HepG2 (cell line): ENCODE measurements around the gene GABRR3. TPM values are rescaled to one million over a fixed set of nuclear protein-coding genes. Genes with fewer than 3 reads are reported as not detected.

ENCODE experiments used
- ATAC-seq: fragments of 200-7000 bp; cut with Tn5 transposase; 3 replicates; pipeline ENCODE4 v1.9.1; 2020; ENCODE audit warnings: mild to moderate bottlenecking, moderate library complexity
- Bru-seq: library from RNA; stranded (reverse); fragments of 400-500 nt; gene quantifications from one replicate; lab custom pipeline; 2021; lab: Mats Ljungman, UMichigan
- BruChase-seq, 2 experiments: library from RNA; stranded (reverse); fragments of 400-500 nt; gene quantifications; one replicate each; lab custom pipeline; 2021; lab: Mats Ljungman, UMichigan
- BruUV-seq: library from RNA; stranded (reverse); fragments of 400-500 nt; replicated peaks from 2 replicates; lab custom pipeline; 2021; lab: Mats Ljungman, UMichigan
- CTCF ChIA-PET: fragments of 300-600 bp; formaldehyde crosslinking; extraction: SDS; loops from one replicate; lab custom pipeline; 2021; ENCODE audit warnings: low total read pairs, inconsistent platforms, low intra/inter-chr PET ratio; lab: Yijun Ruan, JAX
- POLR2A ChIA-PET: fragments of 350-600 bp; sonication (Branson Sonifier 250); formaldehyde crosslinking; loops from one replicate; lab custom pipeline; 2020; ENCODE audit warnings: antibody characterized with exemption, inconsistent platforms; lab: Yijun Ruan, JAX
- DNase-seq: peaks from one replicate; pipeline ENCODE4 v3.0.0-alpha.2; 2015; ENCODE audit warnings: low spot score
- FAIRE-seq: peaks from 3 replicates; lab custom pipeline; 2011; peaks lifted over from hg19 to GRCh38; lab: Jason Lieb, UNC
- H2AFZ ChIP-seq: one replicate; pipeline ENCODE4 v1.6.1; 2011; ENCODE audit warnings: low read length, inconsistent platforms
- H3K27ac ChIP-seq: fragments of 300-600 bp; 3 replicates; pipeline ENCODE4 v1.8.0; 2011; ENCODE audit warnings: mixed run types, mild to moderate bottlenecking, mixed read lengths, low read length, inconsistent platforms; ENCODE audit not compliant: insufficient read depth; ENCODE audit errors: extremely low read length
- H3K27me3 ChIP-seq, 2 experiments: fragments of 200-600 bp in 1 of 2; 2 replicates in 1 of 2; 3 replicates in 1 of 2; pipeline versions ENCODE4 v1.6.0 to v1.8.0; 2011; ENCODE audit warnings: low read length in 2 of 2, mild to moderate bottlenecking in 2 of 2, moderate library complexity in 2 of 2, inconsistent platforms in 1 of 2; ENCODE audit not compliant: insufficient read depth in 2 of 2, control insufficient read depth in 1 of 2
- H3K36me3 ChIP-seq, 2 experiments: fragments of 200-600 bp in 1 of 2; replicated peaks in 1 of 2; 2 replicates in 1 of 2; 3 replicates in 1 of 2; pipeline versions ENCODE4 v1.5.1 to v1.8.0; 2011; ENCODE audit warnings: low read length in 2 of 2, inconsistent platforms in 1 of 2; ENCODE audit not compliant: insufficient read depth in 2 of 2, control insufficient read depth in 1 of 2
- H3K4me1 ChIP-seq: 2 replicates; pipeline ENCODE4 v1.5.1; 2012; ENCODE audit warnings: low read length, inconsistent platforms; ENCODE audit not compliant: insufficient read depth
- H3K4me2 ChIP-seq: 2 replicates; pipeline ENCODE4 v1.6.0; 2011; ENCODE audit warnings: low read depth, low read length, inconsistent platforms
- H3K4me3 ChIP-seq, 3 experiments: fragments of 200-600 bp in 1 of 3; sonication (generic), shearing (Covaris generic) in 1 of 3; replicated peaks in 1 of 3; 2 replicates each; pipeline ENCODE4 v1.5.1; 2011 to 2016; ENCODE audit warnings: low read length in 3 of 3, inconsistent platforms in 2 of 3, low read depth in 2 of 3, mild to moderate bottlenecking in 2 of 3, control low read depth in 1 of 3, mixed read lengths in 1 of 3; ENCODE audit not compliant: insufficient read depth in 1 of 3
- H3K79me2 ChIP-seq: one replicate; pipeline ENCODE4 v1.6.1; 2011; ENCODE audit warnings: low read length, inconsistent platforms; ENCODE audit not compliant: insufficient read depth
- H3K9ac ChIP-seq: 2 replicates; pipeline ENCODE4 v1.6.0; 2011; ENCODE audit warnings: mild to moderate bottlenecking, low read depth, low read length, inconsistent platforms; ENCODE audit not compliant: insufficient read depth
- H3K9me3 ChIP-seq: 2 replicates; pipeline ENCODE4 v1.5.1; 2012; ENCODE audit warnings: mild to moderate bottlenecking, low read length
- H4K20me1 ChIP-seq: 2 replicates; pipeline ENCODE4 v1.6.0; 2011; ENCODE audit warnings: inconsistent platforms, mild to moderate bottlenecking, low read length, moderate library complexity; ENCODE audit not compliant: insufficient read depth
- MAFF ChIP-seq: IDR thresholded peaks from 2 replicates; pipeline ENCODE4 v1.6.1; 2011; ENCODE audit warnings: low read depth, low read length, improper control_type of control experiment
- MAFK ChIP-seq, 2 experiments: IDR thresholded peaks in 1 of 2; conservative IDR thresholded peaks in 1 of 2; 2 replicates each; pipeline ENCODE4 v1.6.1; 2011; ENCODE audit warnings: improper control_type of control experiment in 2 of 2, low read length in 2 of 2
- NFE2L2 ChIP-seq: fragments of 150-350 bp; IDR thresholded peaks from 2 replicates; pipeline ENCODE4 v1.6.1; 2014; ENCODE audit warnings: low read length
- ZBTB4 ChIP-seq: sonication (generic); formaldehyde crosslinking; IDR thresholded peaks from 2 replicates; pipeline ENCODE4 v1.4.0; 2020; ENCODE audit warnings: missing genetic modification reagents, mild to moderate bottlenecking, borderline replicate concordance
- WGBS: methylation state at CpG from one replicate; pipeline ENCODE4 v1.1.6; 2017; ENCODE audit warnings: low lambda C conversion rate; 5-methylcytosine and 5-hydroxymethylcytosine counted together
- in situ Hi-C: cut with HindIII; loops from 2 replicates; pipeline ENCODE4 v1.10.0; 2017; ENCODE audit warnings: low pct_unique_long_range_greater_than_20kb; ENCODE audit not compliant: extremely low pct_ligation_motif_present
- intact Hi-C: fragments of 100-400 bp; cut with micrococcal nuclease; formaldehyde crosslinking; loops from one replicate; pipeline ENCODE4 v1.10.0; 2022; ENCODE audit not compliant: unreplicated experiment
- long read RNA-seq, 2 experiments: library from RNA in 1 of 2; library from polyadenylated mRNA in 1 of 2; stranded (forward) in 1 of 2; unstranded in 1 of 2; transcript quantifications; one replicate each; pipeline ENCODE4 v2.0.0, GENCODE V29; 2019 to 2022
- polyA minus RNA-seq, 3 experiments: library from RNA; depleted of rRNA, polyadenylated mRNA; stranded (reverse); fragments of >200 nt; gene quantifications; 2 replicates each; pipeline ENCODE4 v1.2.3, GENCODE V29; 2011; ENCODE audit warnings: low replicate concordance in 1 of 3
- polyA plus RNA-seq, 8 experiments: library from polyadenylated mRNA; depleted of rRNA in 3 of 8; stranded (reverse) in 7 of 8; unstranded in 1 of 8; fragments of >200 nt; fragmentation: Illumina TruSeq in 4 of 8; extraction: Trizol in 4 of 8; gene quantifications; 2 replicates each; pipeline versions ENCODE4 v1.2.1 to v1.2.3, GENCODE V29; 2011 to 2016; ENCODE audit warnings: low read depth in 4 of 8, missing spikeins in 1 of 8, mixed read lengths in 1 of 8; ENCODE audit not compliant: insufficient read depth in 1 of 8
- total RNA-seq, 5 experiments: library from RNA; depleted of rRNA; stranded (reverse); fragments of >200 nt; fragmentation: Illumina TruSeq; extraction: Trizol; gene quantifications; 2 replicates each; pipeline ENCODE4 v1.2.3, GENCODE V29; 2016; ENCODE audit warnings: low read depth in 1 of 5

GABRR3 gene
- total RNA-seq (2016; rRNA removed; fragmentation: Illumina TruSeq; extraction: Trizol) (0.31 and 0.42 TPM in 2 replicates), polyA plus RNA-seq (2011; rRNA removed) (0.60 and 0.83 TPM in 2 replicates), polyA minus RNA-seq (2011; rRNA and poly(A)+ RNA removed; ENCODE audit: low replicate concordance) (0.26 TPM in 1 of 2 replicates, not detected in the other), Bru-seq, nascent RNA (percentile 28 among the genes with signal in this experiment), BruChase-seq, experiment 1, labeled RNA remaining after a 6-hour chase (percentile 31 among the genes with signal in this experiment), BruChase-seq, experiment 2, labeled RNA remaining after a 2-hour chase (percentile 28 among the genes with signal in this experiment)
- not detected in 2 replicates for total RNA-seq (2016; cell fraction: cytosol; rRNA removed; fragmentation: Illumina TruSeq; extraction: Trizol; ENCODE audit: low read depth)
- total RNA-seq (2016; cell fraction: insoluble cytoplasmic fraction; rRNA removed; fragmentation: Illumina TruSeq; extraction: Trizol) = 0.22 and 0.46 TPM in 2 replicates
- 0.09 and 0.24 TPM in 2 replicates for total RNA-seq (2016; cell fraction: membrane; rRNA removed; fragmentation: Illumina TruSeq; extraction: Trizol)
- 0.25 and 0.38 TPM in 2 replicates for total RNA-seq (2016; cell fraction: nucleus; rRNA removed; fragmentation: Illumina TruSeq; extraction: Trizol)
- polyA plus RNA-seq (2011; cell fraction: cytosol; rRNA removed) = 0.35 and 0.45 TPM in 2 replicates
- 0.39 and 0.83 TPM in 2 replicates for polyA plus RNA-seq (2011; cell fraction: nucleus; rRNA removed)
- 0.21 TPM in 1 of 2 replicates, not detected in the other for polyA plus RNA-seq (2012)
- polyA plus RNA-seq (2016; cell fraction: cytosol; fragmentation: Illumina TruSeq; extraction: Trizol; ENCODE audit: low read depth) = 0.06 TPM in 1 of 2 replicates, not detected in the other
- 0.33 and 0.48 TPM in 2 replicates for polyA plus RNA-seq (2016; cell fraction: insoluble cytoplasmic fraction; fragmentation: Illumina TruSeq; extraction: Trizol; ENCODE audit: low read depth)
- 0.16 and 0.24 TPM in 2 replicates for polyA plus RNA-seq (2016; cell fraction: membrane; fragmentation: Illumina TruSeq; extraction: Trizol; ENCODE audit: low read depth)
- polyA plus RNA-seq (2016; cell fraction: nucleus; fragmentation: Illumina TruSeq; extraction: Trizol; ENCODE audit: insufficient read depth, low read depth) = 0.37 and 0.71 TPM in 2 replicates
- polyA minus RNA-seq (2011; cell fraction: cytosol; rRNA and poly(A)+ RNA removed) = 0.26 TPM in 1 of 2 replicates, not detected in the other
- polyA minus RNA-seq (2011; cell fraction: nucleus; rRNA and poly(A)+ RNA removed) = 0.62 and 0.77 TPM in 2 replicates
- long read RNA-seq, experiment 1, partial matches to known transcripts = 0 of 1 reads
- long read RNA-seq, experiment 1, other reads (novel, unspliced or antisense) = 1 of 1 reads
- long read RNA-seq, experiment 2 = 0 reads

DNA sequence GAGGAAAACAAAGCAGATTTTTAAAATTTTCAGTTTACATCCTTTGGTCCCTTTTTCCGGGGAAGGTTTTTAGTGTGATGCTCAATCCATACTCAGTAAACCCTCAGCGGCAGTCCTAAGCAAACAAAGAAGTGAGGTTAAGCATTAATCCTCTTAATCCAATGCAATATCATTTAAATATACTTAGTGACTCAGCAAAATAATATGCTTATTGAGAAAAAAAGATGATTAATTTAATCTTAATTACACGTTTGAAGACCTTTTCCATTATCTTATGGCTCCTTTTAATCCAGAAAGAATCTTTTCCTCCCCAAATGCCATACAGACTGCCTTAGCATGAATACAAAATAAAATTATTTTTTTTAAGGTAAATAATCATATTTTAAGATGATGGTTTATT is at the start of gene GABRR3:
Gene GABRR3 (minus strand): TSS at position 108 of the 400 bp plus-strand sequence. CDS start 328 bp downstream, outside the sequence.
- H3K9me3 ChIP-seq = no peaks in the 10 kb centered on the region
- no peaks in the 10 kb centered on the region for H3K36me3 ChIP-seq
- CTCF ChIA-PET = no interaction called here
- no peak for ATAC-seq
- TF ChIP-seq MAFK (conservative IDR thresholded peaks at IDR 0.05 in 1 of 2, IDR thresholded peaks at IDR 0.05 in 1 of 2; ENCODE audit: low read length in 2 of 2) (peak in 1 of 2 experiments; percentile 46; a peak in 2 of 4 replicates), ZBTB4 (CRISPR knock-in tag) (no peak), NFE2L2 (peak; percentile 38; the same call in 1 of the 2 replicates), MAFF (peak; percentile 44; the same call in 1 of the 2 replicates)
- TF ChIP-seq, all 625 proteins: peak for 3
- H3K79me2 ChIP-seq = no peaks in the 10 kb centered on the region
- no peak for DNase-seq
- H3K9ac ChIP-seq = no peak within 1 kb of the TSS
- H3K4me1 ChIP-seq = no peaks in the 10 kb centered on the region
- H2AFZ ChIP-seq = no peak within 1 kb of the TSS
- BruUV-seq = no TSS peak
- no peak for FAIRE-seq
- H3K27ac ChIP-seq = no peak within 1 kb of the TSS
- POLR2A ChIA-PET = no interaction called here
- 3% methylated on average over 3 of the region's 3 CpGs for WGBS
- intact Hi-C loops = loop anchor here (10.0 kb wide), 1 partner anchor 560 kb away; the partner anchor contains the start of gene CPOX
- in situ Hi-C loops = loop anchor here (5.0 to 25.0 kb wide), 2 partner anchors 292 to 527 kb away; no protein-coding TSS in a partner anchor
- peaks cover 0 to 3% of the 10 kb centered on the region in 2 experiments; a peak in 2 of 5 replicates for H3K27me3 ChIP-seq
- H3K4me3 ChIP-seq = no peak within 1 kb of the TSS
- H3K4me2 ChIP-seq = no peak within 1 kb of the TSS
- no peaks in the 10 kb centered on the region for H4K20me1 ChIP-seq
